ENCODE results near the gene TIPIN.

DNA sequence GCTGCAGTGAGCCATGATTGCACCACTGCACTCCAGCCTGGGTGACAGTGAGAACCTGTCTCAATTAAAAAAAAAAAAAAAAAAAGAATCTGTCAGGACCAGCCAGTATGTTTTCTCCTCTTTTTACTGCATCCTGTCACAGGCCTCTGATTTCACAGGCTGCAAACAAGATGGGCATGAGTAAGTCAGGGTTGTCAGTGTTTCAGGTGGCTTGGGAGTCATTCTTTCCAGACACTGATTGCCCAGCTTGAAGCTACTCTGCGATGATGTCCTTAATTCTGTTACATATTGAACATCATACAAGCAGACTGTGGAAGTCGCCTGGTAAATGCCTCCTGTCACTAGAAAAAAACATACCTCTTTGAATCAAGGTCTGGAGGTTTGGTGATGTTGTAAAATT, 44.3 kb downstream of the TIPIN start:
- no peak for TF ChIP-seq POLR2A (IDR thresholded peaks at IDR 0.05)
- no peak for TF ChIP-seq POLR2AphosphoS5 (IDR thresholded peaks at IDR 0.05)
- TF ChIP-seq, protein P1, sequence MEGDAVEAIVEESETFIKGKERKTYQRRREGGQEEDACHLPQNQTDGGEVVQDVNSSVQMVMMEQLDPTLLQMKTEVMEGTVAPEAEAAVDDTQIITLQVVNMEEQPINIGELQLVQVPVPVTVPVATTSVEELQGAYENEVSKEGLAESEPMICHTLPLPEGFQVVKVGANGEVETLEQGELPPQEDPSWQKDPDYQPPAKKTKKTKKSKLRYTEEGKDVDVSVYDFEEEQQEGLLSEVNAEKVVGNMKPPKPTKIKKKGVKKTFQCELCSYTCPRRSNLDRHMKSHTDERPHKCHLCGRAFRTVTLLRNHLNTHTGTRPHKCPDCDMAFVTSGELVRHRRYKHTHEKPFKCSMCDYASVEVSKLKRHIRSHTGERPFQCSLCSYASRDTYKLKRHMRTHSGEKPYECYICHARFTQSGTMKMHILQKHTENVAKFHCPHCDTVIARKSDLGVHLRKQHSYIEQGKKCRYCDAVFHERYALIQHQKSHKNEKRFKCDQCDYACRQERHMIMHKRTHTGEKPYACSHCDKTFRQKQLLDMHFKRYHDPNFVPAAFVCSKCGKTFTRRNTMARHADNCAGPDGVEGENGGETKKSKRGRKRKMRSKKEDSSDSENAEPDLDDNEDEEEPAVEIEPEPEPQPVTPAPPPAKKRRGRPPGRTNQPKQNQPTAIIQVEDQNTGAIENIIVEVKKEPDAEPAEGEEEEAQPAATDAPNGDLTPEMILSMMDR (IDR thresholded peaks at IDR 0.05): no peak
- TF ChIP-seq EP300 (IDR thresholded peaks at IDR 0.05; ENCODE audit: low read depth): no peak

Measured in transverse colon (tissue), 4 donors.